Measurements from ENCODE around the gene SLC17A9.

DNA sequence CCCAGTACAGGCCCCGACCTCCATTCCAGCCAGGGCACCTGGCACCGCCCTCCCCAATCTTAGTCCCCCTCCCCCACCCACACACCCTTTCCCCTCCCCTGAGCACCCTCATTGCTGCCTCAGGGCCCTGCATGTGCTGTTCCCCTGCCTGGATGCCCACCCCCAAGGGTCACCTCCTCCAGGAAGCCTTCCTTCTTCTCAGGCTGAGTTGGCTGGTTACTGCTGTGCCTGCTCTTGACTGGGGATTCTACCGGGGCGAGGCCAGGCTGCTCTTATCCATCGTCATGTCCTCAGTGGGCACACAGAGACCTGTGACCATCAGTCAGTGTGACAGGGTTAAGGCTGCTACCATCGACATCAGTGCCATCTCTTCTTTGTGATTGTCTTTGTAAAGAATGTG, 30.7 kb downstream of the SLC17A9 start:
- TF ChIP-seq POLR2A (IDR thresholded peaks at IDR 0.05; ENCODE audit: low read length) (no peak), GATA1 (IDR thresholded peaks at IDR 0.05; ENCODE audit: low read depth, low read length) (no peak)
